AG09309 (cell line): ENCODE data around the gene TMEM135.

Experiments
- DNase-seq: peaks from one replicate; pipeline ENCODE4 v3.0.0-alpha.2; 2010; ENCODE audit warnings: low read depth
- H3K4me3 ChIP-seq: 2 replicates; pipeline ENCODE4 v1.5.1; 2011; ENCODE audit warnings: mild to moderate bottlenecking, low read depth, low read length, moderate library complexity; ENCODE audit not compliant: control insufficient read depth
- TF ChIP-seq, protein P1 (sequence below): IDR thresholded peaks from 2 replicates; pipeline ENCODE4 v1.5.1; 2011; ENCODE audit warnings: mild to moderate bottlenecking, low read depth, low read length, inconsistent platforms; ENCODE audit not compliant: insufficient read depth, control insufficient read depth; ENCODE audit errors: missing control alignments

The TMEM135 gene

DNA sequence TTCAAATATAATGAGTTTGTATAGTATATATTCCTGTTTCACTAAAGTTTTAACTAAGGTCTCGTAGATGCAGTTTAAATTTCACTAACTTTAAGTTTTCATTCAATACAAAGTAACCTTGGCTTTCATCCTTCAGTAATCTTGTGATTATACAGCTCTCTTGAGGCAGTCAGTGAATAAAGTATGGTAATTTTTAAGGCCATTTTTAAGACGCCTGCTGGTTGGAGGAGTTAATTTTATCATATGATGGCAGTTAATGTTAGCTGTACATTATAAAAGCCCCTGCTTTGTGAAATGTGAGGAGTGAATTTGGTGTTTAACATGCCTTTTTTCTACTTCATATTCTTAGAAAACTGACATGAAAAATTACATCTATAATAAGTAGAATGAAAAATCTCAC lies 163.6 kb downstream of the TMEM135 start:
- TF ChIP-seq, protein P1, sequence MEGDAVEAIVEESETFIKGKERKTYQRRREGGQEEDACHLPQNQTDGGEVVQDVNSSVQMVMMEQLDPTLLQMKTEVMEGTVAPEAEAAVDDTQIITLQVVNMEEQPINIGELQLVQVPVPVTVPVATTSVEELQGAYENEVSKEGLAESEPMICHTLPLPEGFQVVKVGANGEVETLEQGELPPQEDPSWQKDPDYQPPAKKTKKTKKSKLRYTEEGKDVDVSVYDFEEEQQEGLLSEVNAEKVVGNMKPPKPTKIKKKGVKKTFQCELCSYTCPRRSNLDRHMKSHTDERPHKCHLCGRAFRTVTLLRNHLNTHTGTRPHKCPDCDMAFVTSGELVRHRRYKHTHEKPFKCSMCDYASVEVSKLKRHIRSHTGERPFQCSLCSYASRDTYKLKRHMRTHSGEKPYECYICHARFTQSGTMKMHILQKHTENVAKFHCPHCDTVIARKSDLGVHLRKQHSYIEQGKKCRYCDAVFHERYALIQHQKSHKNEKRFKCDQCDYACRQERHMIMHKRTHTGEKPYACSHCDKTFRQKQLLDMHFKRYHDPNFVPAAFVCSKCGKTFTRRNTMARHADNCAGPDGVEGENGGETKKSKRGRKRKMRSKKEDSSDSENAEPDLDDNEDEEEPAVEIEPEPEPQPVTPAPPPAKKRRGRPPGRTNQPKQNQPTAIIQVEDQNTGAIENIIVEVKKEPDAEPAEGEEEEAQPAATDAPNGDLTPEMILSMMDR = no peak
- no peak overlapping the region for H3K4me3 ChIP-seq
- no peak for DNase-seq

DNA sequence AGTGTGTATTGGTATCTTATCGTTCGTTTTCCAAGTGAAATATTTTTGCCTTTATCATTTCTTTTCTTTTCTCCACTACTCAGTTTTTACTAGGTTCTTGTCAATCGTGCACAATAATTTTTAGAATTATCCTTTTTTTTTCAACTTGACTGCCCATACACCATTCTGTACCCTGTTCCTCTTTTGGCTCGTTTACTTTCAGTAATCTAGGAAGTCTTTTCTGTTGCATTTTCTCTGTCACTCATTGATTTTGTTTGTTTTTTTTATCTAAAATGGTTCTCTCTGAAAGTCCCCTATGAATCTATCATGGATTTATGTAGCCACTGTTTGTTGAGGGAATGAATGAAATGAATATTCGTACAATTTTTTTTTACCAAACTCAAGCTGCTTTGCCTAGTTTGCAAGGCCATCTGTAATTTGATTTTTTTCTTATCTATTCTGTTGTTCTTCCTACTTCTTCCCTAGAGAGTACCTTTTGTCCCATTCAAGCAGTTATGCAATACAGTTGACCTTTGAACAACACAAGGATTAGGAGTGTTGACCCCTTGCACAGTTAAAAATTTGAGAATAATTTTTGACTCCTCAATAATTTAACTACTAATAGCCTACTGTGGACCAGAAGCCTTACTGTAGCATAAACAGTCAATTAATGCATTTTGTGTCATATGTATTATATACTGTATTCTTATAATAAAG lies 166.3 kb downstream of the TMEM135 start:
- no peak for DNase-seq
- TF ChIP-seq, protein P1 = no peak
- H3K4me3 ChIP-seq = no peak overlapping the region

- TF ChIP-seq, protein P1 = no peak
- DNase-seq = peak; percentile 8
- H3K4me3 ChIP-seq = no peak overlapping the region
Observed at GRCh38 chr11:87212891-87213290, 175.2 kb downstream of the TMEM135 start.

DNA sequence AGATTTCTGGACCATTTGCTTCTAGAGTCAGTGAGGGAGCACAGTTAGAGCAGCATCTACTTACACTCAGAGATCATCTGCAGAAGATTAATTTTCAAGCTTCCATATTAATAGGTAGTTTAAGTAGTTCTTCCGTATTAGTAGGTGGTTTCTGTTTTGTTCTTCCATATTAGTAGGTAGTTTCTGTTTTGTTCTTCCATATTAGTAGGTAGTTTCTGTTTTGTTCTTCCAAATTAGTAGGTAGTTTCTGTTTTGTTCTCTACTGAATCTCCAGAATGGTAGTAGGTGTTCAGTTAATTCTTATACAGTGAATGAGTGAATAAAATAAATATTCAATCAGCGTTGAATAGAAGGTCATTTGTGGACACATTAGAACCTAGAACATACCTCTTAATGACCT lies 175.7 kb downstream of the TMEM135 start:
- TF ChIP-seq, protein P1 = no peak
- DNase-seq = no peak
- no peak overlapping the region for H3K4me3 ChIP-seq

DNA sequence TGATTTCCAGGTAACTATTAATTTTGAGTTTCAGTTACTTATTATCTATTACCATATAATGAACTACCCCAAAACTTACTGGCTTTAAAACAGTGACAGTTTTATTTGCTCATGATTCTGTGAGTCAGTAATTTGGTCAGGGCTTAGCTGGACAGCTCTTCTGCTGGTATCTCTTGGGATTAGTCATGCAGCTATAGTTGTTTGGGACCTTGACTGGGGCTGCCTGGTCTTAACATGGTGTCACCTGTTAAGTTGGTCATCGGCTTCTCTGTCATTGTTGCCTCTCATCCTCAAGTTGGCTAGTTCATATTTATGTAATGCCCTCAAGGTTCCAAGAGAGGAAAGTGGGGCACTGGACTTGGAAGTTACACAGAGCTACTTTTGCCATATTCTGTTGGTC lies 177.5 kb downstream of the TMEM135 start:
- H3K4me3 ChIP-seq = no peak overlapping the region
- DNase-seq = no peak
- TF ChIP-seq, protein P1 = no peak

DNA sequence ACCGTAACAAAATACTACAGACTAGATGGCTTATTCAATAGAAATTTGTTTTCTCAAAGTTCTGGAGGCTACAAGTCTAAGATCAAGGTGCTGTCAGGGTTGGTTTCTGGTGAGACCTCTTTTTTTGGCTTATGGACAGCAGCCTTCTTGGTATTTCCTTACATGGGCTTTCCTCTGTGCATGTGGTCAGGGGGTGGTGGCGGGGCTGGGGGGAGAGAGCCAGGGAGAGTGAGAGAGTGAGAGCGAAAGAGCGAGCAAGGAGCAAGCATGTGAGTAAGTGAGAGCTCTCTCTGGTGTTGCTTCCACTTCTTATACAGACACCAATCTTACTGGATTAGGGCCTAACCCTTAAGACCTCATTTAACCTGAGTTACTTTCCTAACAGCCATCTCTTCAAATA lies 181.5 kb downstream of the TMEM135 start:
- TF ChIP-seq, protein P1 = no peak
- H3K4me3 ChIP-seq = no peak overlapping the region
- no peak for DNase-seq
